ENCODE data around the gene GAS6.
"Not testable (repeated sequence)": the region's sequence is repeated elsewhere in the genome, so short reads cannot be mapped to it uniquely, and the experiment has no call there.

GAS6 gene

DNA sequence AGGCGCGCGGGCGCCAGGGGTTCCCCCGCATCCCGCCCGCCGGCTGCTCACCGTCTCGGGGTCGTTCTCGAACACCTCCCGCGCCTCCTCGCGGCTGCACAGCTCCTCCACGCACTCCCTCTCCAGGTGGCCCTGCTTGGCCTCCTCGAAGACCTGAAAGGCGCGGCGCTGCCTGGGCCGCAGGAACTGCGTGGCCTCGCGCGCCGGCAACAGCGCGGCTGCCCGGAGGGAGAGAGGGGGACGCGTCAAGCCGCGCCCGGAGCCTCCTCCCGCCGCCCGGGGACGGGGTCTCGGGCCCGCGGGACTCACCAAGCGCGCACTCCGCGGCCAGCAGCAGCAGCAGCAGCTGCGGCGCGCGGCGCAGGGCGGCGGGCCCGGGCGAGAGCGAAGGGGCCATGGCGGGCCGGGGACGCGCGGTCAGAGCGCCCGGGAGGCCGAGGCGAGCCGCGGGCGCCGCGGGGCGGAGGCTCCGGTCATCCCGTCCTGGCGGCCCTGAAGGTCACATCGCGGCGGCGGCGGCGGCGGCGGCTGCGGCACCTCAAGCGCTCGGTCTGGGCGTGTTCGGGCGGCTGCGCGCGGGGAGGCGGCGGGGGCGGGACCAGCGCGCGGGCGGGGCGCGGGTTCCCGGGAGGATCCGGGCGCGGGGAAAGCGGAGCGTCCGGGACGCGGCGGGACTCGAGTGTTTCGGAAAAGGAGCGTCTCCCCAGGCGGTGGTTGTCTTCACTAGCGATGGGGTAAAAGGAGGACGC is at the start of gene GAS6:
Gene GAS6 (minus strand): TSS at position 553 of the 749 bp plus-strand sequence. CDS start 156 bp downstream, at position 397.
- H3K4me3 ChIP-seq (replicated peaks in 1 of 2; ENCODE audit: low read depth in 2 of 2, low read length in 2 of 2) = peak within 1 kb of the TSS; percentile 57 to 77
- TF ChIP-seq, protein P1, sequence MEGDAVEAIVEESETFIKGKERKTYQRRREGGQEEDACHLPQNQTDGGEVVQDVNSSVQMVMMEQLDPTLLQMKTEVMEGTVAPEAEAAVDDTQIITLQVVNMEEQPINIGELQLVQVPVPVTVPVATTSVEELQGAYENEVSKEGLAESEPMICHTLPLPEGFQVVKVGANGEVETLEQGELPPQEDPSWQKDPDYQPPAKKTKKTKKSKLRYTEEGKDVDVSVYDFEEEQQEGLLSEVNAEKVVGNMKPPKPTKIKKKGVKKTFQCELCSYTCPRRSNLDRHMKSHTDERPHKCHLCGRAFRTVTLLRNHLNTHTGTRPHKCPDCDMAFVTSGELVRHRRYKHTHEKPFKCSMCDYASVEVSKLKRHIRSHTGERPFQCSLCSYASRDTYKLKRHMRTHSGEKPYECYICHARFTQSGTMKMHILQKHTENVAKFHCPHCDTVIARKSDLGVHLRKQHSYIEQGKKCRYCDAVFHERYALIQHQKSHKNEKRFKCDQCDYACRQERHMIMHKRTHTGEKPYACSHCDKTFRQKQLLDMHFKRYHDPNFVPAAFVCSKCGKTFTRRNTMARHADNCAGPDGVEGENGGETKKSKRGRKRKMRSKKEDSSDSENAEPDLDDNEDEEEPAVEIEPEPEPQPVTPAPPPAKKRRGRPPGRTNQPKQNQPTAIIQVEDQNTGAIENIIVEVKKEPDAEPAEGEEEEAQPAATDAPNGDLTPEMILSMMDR (IDR thresholded peaks at IDR 0.05; ENCODE audit: low read depth, low read length) = no peak
- DNase-seq (ENCODE audit: low read depth in 2 of 2) = peak; percentile 35

DNA sequence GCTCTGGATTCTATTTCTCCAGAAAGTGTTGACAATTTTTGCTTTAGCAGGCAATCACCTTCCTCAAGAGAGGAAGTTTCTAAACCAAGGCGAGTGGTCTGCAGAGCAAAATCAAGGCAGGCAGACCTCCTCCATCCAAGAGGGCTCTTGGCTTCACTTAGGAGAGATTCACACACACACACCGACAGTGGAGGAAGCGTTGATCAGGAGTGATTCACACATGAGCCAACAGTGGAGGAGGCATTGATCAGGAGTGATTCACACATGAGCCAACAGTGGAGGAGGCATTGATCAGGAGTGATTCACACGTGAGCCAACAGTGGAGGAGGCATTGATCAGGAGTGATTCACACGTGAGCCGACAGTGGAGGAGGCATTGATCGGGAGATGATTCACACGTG is 49.5 kb upstream of the GAS6 start:
- DNase-seq (ENCODE audit: low read depth in 2 of 2) = peak in 1 of 2 donors; percentile 34
- not testable (repeated sequence) for H3K4me3 ChIP-seq (replicated peaks in 1 of 2; ENCODE audit: low read depth in 2 of 2, low read length in 2 of 2)

DNA sequence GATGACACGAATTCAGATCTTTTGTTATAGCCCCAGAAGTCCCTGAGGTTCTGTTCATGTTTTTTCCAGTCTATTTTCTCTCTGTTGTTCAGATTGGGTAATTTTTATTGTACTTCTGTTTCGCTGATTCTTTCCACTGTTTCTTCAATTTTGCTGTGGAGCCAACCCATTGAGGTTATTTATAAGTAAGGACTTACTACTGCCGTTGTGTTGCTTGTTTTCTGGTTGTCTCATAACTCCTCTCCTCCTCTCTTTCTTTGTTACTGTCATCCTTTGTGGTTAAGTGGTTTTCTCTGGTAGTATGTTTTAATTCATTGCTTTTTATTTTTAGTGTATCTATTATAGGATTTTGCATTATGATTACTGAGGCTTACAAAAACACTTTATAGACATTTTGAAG is 48.7 kb upstream of the GAS6 start:
- no peak for DNase-seq (ENCODE audit: low read depth in 2 of 2)
- no peak overlapping the region for H3K4me3 ChIP-seq (replicated peaks in 1 of 2; ENCODE audit: low read depth in 2 of 2, low read length in 2 of 2)
- TF ChIP-seq, protein P1 (IDR thresholded peaks at IDR 0.05; ENCODE audit: low read depth, low read length) = no peak

DNA sequence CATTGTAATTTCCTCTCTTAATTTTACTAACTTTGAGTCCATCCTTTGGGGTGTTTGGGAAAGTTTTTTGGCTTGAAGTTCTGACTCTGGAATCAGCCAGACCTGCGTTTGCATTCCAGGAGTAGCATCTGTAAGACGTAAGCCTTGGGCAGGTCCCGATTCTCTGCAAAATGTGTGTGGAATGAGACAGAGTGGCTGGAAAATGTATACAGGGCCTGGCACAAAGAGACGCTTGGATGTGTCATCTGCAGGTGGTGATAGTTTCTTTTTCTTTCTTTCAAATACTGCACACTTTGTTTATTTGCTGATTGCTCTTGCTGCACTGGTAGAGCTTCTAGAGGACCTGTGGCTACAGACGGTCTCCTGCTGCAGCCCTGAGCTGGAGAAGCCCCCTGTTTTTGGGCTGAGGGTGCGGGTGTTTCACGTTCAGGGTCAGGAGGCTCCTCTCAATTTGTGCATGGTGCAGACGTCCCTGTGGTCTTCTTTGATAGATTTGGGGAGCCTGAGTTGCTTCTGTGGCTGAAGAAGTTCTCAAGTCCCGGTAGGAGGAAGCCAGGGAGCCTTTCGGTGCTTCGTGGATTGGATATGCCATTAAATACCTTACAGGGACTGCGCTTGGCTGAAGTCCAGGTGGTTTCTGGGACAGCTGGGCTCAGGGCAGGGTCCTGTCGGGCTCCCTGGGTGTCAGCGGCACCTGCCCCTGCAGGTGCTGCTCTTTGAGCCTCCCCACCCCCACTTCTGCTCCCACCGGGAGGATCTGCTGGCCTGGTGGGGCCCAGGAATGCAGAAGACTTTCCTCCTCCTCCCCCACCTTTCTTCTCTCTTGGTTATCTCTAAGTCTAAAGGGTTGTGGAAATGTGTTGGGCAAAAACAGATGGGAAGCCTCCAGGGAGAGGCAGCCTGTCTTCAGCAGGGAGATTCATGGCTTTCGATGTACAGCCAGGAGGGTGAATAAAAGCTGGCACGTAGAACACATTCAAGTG is 44.0 kb upstream of the GAS6 start:
- TF ChIP-seq, protein P1 (IDR thresholded peaks at IDR 0.05; ENCODE audit: low read depth, low read length) = no peak
- peak; percentile 66 to 70 for DNase-seq (ENCODE audit: low read depth in 2 of 2)
- no peak overlapping the region for H3K4me3 ChIP-seq (replicated peaks in 1 of 2; ENCODE audit: low read depth in 2 of 2, low read length in 2 of 2)

DNA sequence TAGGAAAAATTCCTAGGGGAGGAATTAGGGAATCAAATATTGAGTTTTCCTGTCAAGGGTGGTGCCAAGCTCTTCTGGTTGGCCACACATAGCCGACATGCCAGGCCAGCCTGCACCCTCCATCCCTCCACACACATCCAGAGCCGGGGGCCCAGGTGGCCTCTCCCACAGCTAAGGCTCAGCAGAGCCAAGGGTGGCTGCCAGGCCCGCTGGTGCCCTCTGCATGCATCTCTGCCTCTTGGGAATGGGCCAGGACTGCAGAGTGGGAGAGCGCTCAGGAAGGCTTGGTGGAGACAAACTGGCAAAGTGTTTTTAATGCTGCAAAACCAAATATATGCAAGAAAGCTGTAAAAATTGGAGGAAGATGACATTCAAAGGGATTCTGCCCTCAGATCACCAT is 42.7 kb upstream of the GAS6 start:
- TF ChIP-seq, protein P1 (IDR thresholded peaks at IDR 0.05; ENCODE audit: low read depth, low read length) = no peak
- DNase-seq (ENCODE audit: low read depth in 2 of 2) = no peak
- H3K4me3 ChIP-seq (replicated peaks in 1 of 2; ENCODE audit: low read depth in 2 of 2, low read length in 2 of 2) = no peak overlapping the region

DNA sequence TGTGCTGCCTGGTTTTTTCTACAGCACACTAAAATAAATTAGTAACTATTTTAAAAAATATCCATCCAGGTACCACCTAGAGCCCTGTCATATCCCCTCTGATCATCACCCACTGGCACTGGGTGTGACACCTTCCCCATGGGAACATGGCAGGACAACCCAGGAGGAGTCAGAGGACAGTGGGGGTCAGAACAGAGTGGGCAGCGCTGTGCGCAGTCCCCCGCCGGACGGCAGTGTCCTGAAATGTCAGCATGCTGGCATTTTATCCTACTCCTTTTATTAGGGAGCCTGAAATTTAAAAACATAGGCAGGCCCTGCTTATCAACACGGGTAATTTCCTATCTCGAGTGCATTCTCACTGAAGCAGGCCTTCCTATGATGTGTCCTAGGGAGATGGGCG is 42.1 kb upstream of the GAS6 start:
- TF ChIP-seq, protein P1 (IDR thresholded peaks at IDR 0.05; ENCODE audit: low read depth, low read length) = no peak
- no peak for DNase-seq (ENCODE audit: low read depth in 2 of 2)
- H3K4me3 ChIP-seq (replicated peaks in 1 of 2; ENCODE audit: low read depth in 2 of 2, low read length in 2 of 2) = no peak overlapping the region

DNA sequence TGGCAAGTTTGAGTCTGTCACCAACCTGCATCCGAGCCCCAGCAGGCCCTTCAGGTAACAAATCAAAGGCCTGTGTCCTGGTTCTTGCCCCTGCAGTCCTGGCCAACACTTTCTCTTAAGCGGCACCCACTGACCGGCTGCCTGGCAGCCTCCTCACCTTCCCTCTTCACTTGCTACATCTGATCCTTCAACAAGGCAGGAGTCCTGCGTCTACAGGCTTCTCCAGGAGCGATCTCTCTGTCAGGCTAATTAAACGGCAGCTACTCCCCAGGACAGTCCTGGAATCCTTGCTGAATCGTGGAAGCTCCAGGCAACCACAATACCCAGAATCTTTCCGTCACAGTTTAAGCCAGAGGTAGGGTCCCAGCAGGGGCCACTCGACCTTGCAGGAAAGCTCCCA is 41.1 kb upstream of the GAS6 start:
- TF ChIP-seq, protein P1 (IDR thresholded peaks at IDR 0.05; ENCODE audit: low read depth, low read length) = no peak
- DNase-seq (ENCODE audit: low read depth in 2 of 2) = no peak
- H3K4me3 ChIP-seq (replicated peaks in 1 of 2; ENCODE audit: low read depth in 2 of 2, low read length in 2 of 2) = no peak overlapping the region
